H1 (cell line): ENCODE results near the gene RAB14. TPM values are rescaled to one million over a fixed set of nuclear protein-coding genes. Genes with fewer than 3 reads are reported as not detected.

Source experiments
- BRCA1 ChIP-seq: IDR thresholded peaks from 2 replicates; pipeline ENCODE4 v1.6.1; 2012; ENCODE audit warnings: low read depth, low read length, improper control_type of control experiment
- CHD1 ChIP-seq: IDR thresholded peaks from 2 replicates; pipeline ENCODE4 v1.6.1; 2012; ENCODE audit warnings: low read depth, low read length, improper control_type of control experiment
- CHD7 ChIP-seq: fragments of 300-600 bp; sonication (generic); IDR thresholded peaks from 2 replicates; pipeline ENCODE4 v1.7.1; 2012; ENCODE audit warnings: low read length, moderate library complexity, mild to moderate bottlenecking, inconsistent platforms; ENCODE audit not compliant: insufficient replicate concordance
- GTF2F1 ChIP-seq: IDR thresholded peaks from 2 replicates; pipeline ENCODE4 v1.6.1; 2012; ENCODE audit warnings: low read depth, low read length, improper control_type of control experiment, borderline replicate concordance
- KDM4A ChIP-seq: IDR thresholded peaks from one replicate; pipeline ENCODE4 v1.7.1; 2012; ENCODE audit warnings: low read depth, mild to moderate bottlenecking, moderate library complexity, low read length, inconsistent platforms; ENCODE audit not compliant: severe bottlenecking
- KDM5A ChIP-seq: fragments of 200-600 bp; IDR thresholded peaks from 2 replicates; pipeline ENCODE4 v1.7.1; 2012; ENCODE audit warnings: mild to moderate bottlenecking, low read length, inconsistent platforms, mixed read lengths
- POLR2A ChIP-seq, 2 experiments: IDR thresholded peaks; 1 replicate in 1 of 2; 2 replicates in 1 of 2; pipeline ENCODE4 v1.6.1; 2011; ENCODE audit warnings: low read depth in 2 of 2, low read length in 2 of 2, mild to moderate bottlenecking in 2 of 2; ENCODE audit errors: control extremely low read depth in 1 of 2
- SIRT6 ChIP-seq: IDR thresholded peaks from one replicate; pipeline ENCODE4 v1.7.1; 2012; ENCODE audit warnings: low read length, inconsistent platforms
- TBP ChIP-seq: IDR thresholded peaks from 2 replicates; pipeline ENCODE4 v1.6.1; 2011; ENCODE audit warnings: low read depth, low read length, improper control_type of control experiment
- TEAD4 ChIP-seq: IDR thresholded peaks from 2 replicates; pipeline ENCODE4 v1.6.1; 2012; ENCODE audit warnings: low read depth, low read length, inconsistent platforms, mixed read lengths
- YY1 ChIP-seq: IDR thresholded peaks from 2 replicates; pipeline ENCODE4 v1.6.1; 2011; ENCODE audit warnings: low read depth, mild to moderate bottlenecking, low read length
- polyA plus RNA-seq, 7 experiments: library from polyadenylated mRNA; depleted of rRNA in 3 of 7; stranded (reverse) in 5 of 7; unstranded in 2 of 7; fragments of >200 nt in 5 of 7; fragments of 200-250 nt in 2 of 7; gene quantifications; 1 replicate in 5 of 7; 2 replicates in 1 of 7; 4 replicates in 1 of 7; pipeline versions ENCODE4 v1.2.1 to v1.2.3, GENCODE V29; 2011 to 2013; ENCODE audit warnings: missing spikeins in 2 of 7, mixed read lengths in 2 of 7
- total RNA-seq: library from RNA; stranded (reverse); fragmentation: NEBNext Ultra II Directional; extraction: Animal tissue kit (Norgen Biotek cat#: 25700); gene quantifications from 2 replicates; pipeline ENCODE4 v1.2.1, GENCODE V29; 2021

The RAB14 gene
- total and polyA plus RNA-seq, 2 of the 8 experiments (the other 6 are each of a cell fraction or from before 2014, with no cell fraction given) = 9.1 to 44.8 TPM

- peak; percentile 47 for TF ChIP-seq CHD7
- TF ChIP-seq KDM4A = no peak
- TF ChIP-seq SIRT6 = no peak
- no peak for TF ChIP-seq CHD1
- peak; percentile 73; the same call in 1 of the 2 replicates for TF ChIP-seq TBP
- TF ChIP-seq GTF2F1 = 0 out of 2 replicates have a peak, but pooled peaks have one; percentile 50
- no peak; the same call in 1 of the 2 replicates for TF ChIP-seq BRCA1
- TF ChIP-seq YY1 = peak; percentile 72
- no peak for TF ChIP-seq KDM5A
- TF ChIP-seq POLR2A (IDR thresholded peaks at IDR 0.05; ENCODE audit: control extremely low read depth in 1 of 2, low read depth in 2 of 2, low read length in 2 of 2) = peak; percentile 50 to 62; a peak in 2 of 3 replicates
- peak; percentile 35; the same call in 1 of the 2 replicates for TF ChIP-seq TEAD4
Measured at GRCh38 chr9:121220996-121221663, 19.5 kb upstream of the RAB14 start (continued).
